GM18502 (cell line): ENCODE data around the gene ZNF423.
"Not testable (repeated sequence)": the region's sequence is repeated elsewhere in the genome, so short reads cannot be mapped to it uniquely, and the experiment has no call there.

Source experiments
- ATAC-seq: cut with Tn5 transposase; IDR thresholded peaks from one replicate; pipeline ENCODE4 v1.9.1; 2021; ENCODE audit warnings: mild to moderate bottlenecking; ENCODE audit not compliant: unreplicated experiment, poor library complexity

Gene ZNF423

DNA sequence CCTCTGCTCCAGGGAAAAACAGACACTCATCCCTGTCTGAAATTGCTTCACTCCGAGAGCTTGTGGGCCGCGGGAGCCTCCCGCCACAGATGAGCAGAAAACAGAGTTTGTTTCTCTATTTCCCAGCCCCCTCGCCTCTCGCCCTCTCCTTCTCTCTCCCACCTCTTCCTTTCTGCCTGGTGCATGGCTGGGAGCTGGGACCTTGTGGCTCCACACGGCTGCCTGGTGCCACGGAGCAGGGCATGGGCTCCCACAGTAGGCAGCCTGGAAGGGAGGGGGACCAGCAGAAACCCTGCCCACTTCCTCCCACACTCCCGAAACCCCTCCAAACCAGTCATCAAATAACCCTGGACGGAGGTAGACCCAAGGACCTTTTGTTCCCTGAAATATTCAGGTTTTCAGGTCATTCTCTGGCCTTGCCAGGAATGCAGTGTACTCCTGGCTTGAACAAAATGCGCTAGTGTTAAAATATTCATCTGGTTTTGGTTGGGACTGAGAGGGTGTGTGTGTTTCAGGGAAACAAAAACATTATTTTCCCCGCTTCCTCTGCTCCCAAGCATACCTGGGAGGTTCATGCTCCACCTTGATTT is 277.4 kb downstream of the ZNF423 start:
- ATAC-seq, result no peak

DNA sequence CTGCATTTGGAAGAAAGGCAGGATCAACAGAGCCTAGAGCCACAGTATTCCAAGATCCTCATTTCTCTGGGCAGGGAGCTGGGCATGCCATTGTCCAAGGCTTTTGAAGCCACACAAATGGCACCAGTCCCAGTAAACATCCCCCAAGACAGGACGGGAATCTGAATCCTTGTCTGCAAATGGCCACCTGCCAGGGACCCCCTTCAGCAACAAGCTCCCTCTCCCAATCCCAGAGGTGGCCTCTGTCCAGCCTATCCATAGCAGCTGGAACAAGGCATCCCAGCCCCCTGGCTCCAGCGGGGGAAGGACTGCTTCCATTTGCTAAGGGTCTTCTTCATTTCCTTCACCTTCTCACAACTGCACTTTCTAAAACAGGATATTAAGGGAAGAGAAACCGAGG is 277.9 kb downstream of the ZNF423 start:
- ATAC-seq, result no peak

DNA sequence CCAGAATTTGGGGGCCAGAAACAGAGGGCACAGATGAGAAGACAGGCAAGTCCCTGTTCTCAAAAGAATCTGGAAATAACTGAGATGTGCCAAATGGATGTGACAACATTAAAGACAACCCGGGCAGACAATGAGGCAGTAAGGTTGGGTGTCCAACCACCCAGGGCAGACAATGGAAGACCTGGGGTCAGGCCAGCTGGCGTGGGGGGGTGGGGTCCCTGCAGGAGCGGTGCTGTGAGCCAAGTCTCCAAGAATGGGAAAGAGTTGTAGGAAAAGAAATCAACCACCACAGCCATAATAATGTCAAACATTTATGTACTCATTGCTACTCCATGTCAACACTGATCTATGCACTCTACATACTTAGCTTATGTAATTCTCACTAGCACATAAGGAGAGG is 279.0 kb downstream of the ZNF423 start:
- ATAC-seq, result no peak

- no peak for ATAC-seq
These were observed 279.8 kb downstream of the ZNF423 start for GRCh38 chr16:49576173-49576494.

- peak; percentile 99 for ATAC-seq
These were observed 280.4 kb downstream of the ZNF423 start for GRCh38 chr16:49575346-49576172.

DNA sequence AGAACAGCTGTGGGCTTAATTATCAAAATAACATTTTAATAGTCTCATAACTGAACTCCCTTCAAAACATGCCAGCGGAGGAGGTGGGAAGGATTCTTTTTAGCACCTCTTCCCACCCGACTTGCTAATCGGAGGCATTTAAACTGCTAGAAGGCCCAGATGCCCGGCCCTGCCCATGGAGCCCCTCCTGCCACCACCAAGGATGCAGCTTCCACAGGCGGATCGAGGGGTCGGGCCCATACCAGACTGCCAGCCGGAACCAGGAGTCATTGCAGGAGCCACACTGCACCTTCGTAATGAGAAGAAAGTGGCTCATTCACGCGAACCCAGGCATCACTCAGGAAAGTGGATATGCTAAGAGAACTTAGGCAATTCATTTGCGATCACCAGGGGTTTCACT is 281.1 kb downstream of the ZNF423 start:
- no peak for ATAC-seq

GRCh38 chr16:49567950-49568349 is 288.0 kb downstream of the ZNF423 start:
- ATAC-seq, result no peak

DNA sequence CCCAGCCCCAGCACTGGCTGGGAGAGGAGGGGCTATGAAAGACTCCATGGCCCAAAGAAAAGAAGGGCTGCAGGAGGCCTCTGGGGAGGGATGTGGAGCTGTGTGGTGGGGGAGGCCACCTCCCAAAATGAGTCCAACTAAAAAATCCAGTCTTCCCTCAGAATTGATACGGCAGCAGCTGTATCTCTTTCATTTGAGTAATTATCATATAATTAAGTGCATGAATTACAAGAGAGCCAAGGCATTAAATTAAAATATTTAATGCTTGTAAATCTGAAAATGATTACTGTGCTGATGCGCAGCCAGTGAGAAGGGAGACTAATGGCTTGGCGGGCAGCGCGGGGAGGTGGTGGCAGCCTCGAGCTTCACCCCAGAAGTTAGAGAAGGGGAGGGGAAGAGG is 289.5 kb downstream of the ZNF423 start:
- ATAC-seq, result no peak

- no peak for ATAC-seq
These were observed 291.2 kb downstream of the ZNF423 start for GRCh38 chr16:49564496-49565229.

GRCh38 chr16:49563666-49564065 is 292.2 kb downstream of the ZNF423 start:
- ATAC-seq, result no peak

DNA sequence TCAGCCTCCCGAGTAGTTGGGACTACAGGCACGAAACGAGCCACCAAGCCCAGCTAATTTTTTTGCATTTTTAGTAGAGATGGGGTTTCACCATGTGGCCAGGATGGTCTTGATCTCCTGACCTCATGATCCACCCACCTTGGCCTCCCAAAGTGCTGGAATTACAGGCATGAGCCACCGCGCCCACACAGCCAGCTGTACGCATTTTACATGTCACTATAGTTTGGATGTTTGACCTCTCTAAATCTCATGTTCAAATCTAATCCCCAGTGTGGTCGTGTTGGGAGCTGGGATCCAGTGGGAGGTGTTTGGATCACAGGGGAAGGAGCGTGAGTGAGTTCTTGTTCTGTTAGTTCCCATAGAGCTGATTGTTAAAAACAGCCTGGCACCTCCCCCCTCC is 293.0 kb downstream of the ZNF423 start:
- ATAC-seq, result not testable (repeated sequence)

DNA sequence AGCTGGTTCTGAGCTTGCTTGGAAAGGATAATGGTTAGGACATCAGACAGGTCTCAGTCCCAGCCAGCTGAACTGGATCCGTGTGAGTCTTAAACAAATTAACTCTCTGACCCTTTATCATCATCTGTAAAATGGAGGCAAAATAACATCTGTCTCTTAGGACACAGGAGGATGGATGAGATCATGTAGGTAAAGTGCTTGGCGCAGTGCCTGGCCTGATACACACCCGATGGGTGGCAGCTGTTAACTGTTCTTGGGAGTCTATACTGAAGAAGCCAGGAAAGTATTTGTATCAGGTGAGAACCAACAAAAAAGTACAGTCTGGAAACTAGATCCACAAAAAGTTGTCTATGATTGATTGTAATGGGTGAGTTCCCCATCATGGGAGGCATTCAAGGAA is 293.7 kb downstream of the ZNF423 start:
- no peak for ATAC-seq

- no peak for ATAC-seq
These were observed 295.7 kb downstream of the ZNF423 start for GRCh38 chr16:49560004-49560830.

DNA sequence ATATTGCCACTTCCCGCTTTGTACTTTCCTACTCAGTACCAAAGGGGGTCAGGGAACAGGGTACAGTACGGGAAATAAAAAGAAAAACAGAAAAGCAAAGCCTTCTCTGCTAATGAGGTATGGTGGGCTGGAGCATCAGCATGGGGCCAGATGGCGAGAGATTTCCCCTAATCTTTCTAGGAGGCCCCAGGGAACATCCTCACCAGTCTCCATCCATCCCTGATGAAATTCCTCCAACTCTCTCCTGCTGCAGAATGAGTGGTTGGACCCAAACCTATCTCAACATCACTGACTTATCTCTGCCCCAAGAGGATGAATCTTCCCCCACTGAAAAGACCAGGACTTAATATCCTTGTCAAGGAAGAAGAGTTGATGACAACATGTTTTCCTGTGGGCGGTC is 296.7 kb downstream of the ZNF423 start:
- ATAC-seq, result no peak

GRCh38 chr16:49558451-49558850 is 297.5 kb downstream of the ZNF423 start:
- no peak for ATAC-seq

DNA sequence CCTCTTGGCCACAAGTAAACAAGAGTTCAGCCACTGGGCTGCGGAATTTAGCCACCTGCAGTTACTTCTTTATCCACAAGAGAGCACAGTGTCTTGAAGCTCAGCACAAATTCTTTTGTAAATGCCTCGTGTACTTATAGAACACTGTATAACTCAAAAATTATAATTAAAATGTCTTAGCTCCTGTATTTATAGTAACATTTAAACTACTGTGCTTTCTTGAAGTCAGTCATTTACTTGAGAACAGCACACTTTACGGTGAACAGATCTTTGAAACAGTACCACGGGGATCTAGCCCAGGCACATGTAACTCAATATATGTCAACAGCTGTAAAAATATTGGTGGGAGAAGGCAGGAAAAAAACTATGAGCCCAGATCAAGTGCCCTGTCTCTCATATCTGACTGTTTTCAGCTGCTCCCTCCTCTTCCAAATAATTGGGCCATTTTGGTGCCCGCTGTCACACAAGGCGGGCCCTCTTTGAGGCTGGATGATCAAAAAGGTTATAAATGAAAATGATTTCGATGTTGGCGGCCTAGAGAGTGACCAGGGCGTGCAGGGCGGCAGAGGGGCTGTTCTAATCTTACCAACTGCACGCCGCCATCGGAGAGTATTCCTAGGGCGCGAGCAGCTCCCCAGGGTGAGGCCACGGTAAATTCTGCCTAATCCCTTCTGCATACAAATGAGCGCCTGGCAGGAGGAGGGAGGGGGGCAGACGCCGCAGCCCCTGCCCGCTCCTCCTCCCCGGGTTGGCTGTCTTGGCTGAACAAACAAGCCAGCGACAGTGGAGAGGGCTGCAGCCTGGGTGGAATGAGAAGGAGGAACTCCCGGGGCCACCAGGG is 299.1 kb downstream of the ZNF423 start:
- ATAC-seq, result no peak

DNA sequence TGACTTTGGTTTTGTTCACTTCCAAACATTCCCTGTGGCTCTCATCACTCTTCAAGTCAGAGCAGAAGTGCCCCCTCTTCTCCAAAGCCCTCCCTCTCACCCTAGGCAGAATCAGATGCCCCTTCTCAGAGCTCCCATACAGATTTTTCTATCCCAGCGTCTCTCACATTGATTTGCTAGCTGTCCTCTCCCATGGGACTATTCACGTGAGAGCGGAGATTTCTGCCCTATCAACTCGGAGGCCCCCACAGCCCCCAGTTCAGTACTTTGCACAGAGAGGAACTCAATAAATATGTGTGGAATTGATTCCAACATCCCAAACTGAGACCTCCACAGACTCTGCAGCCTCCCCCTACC is 299.7 kb downstream of the ZNF423 start:
- ATAC-seq, result no peak

- no peak for ATAC-seq
These were observed 301.2 kb downstream of the ZNF423 start for GRCh38 chr16:49554681-49555080.

DNA sequence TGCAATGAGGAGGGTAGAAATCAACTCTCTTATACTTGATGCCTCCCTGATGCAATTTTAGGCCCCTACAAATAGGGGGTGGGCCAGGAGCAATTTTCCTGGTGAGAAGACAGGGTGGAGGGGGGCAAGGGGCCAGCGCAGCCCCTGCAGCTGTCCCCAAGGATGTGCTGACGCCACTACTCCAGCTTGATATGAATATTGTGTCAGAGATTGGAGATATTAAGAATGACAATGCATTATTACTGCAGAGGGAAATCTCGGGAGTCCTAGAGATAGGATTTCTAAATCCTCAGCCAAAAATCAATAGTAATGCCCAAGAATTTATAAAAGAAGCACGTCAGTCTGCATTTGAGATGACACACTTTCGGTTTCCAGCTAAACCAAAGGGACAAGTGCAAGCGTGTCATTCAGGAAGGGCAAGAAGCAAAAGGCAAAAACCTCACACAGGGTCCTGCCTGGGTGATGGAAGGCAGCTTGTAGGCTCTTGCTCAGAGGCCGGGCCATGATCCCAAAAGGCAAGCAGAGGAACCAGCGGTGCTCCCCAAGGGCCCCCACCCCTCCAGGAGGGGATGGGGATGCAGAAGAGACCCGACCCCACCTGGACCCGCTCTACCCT is 303.5 kb downstream of the ZNF423 start:
- ATAC-seq, result no peak
